ENCODE measurements around the gene HDAC4.

The HDAC4 gene

DNA sequence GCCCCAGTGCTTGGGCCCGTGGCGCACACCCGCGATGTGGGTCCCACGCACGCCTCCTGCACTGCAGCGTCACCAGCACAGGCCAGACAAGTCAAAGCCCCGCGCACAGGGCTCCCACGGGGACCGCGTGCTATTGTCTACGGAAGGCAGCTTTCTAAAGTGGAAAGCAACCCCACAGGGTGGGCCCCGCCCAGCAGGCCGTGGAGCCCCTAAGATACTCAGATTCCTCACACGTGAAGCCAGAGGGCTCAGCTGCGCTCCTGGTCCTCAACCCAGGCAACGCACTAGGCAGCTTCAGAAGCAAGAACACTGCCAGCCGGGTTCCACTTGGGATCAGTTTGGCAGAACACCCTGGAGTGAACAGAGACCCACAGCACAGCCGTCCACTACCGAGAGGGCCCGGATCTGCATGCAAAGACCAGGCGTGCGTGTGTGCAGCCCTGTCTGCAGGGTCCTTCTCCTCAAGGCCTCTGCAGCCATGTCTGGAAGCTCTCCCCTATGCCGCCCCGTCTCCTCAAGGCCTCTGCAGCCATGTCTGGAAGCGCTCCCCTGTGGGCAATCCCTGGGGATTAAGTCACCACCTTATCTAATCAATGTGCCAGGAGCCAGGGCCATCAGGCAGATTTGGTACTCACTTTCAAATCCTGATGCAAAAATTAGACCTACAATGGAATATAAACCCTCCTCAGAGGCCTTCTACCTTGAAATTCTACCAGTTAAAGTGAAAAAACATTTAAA is 231.3 kb downstream of the HDAC4 start:
- no peak for DNase-seq (ENCODE audit: low read depth in 2 of 2)

DNA sequence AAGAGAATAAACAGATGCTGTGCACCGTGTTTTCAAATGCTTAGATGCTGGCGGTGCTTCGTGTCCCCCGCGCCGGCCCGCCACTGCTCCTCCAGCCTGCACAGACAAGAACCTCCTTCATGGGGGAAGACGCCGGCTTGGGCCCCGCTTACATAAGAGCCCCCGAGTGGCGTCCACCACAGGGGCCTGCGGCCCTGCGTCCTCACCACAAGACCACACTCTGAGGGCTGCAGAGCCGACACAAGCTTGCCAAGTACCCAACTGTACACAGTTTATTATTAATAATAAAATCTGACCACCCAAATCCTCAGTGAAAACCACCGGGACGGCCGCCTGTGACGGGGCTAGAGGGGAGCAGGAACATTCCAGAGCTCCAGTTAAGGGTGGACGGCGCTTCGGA is 232.2 kb downstream of the HDAC4 start:
- no peak for DNase-seq (ENCODE audit: low read depth in 2 of 2)

DNA sequence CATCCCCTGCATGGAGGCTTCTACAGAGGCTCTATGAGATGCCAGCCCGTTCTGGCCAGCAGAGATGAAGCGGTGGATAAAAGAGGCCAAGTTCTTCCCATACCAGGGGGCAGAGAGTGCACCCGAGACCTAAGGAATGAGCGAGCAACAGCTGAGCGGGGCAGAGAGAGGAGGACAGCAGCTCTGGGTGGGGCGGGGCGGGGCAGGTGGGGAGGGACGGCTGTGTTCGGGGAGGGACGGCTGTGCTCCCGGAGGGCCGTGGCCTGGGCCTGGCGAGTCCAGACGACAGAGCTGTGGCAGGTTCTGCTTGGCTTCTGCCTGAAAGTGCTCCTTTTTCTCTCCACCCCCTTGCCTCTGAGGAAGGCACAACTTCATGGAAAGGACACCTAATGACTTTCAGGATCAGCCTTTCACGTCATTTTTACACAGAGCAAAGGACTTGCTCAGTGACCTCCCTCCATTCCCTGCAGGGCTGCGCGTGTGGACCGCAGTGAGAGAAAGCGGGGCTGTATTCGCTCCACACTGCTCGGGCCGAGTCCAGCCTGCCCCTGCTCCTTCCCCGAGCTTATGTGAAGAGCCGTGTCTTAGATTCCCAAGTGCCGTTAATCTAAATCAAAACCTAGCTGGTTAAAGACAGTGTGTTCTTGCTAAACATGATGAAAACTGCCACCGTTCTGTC is 232.9 kb downstream of the HDAC4 start:
- DNase-seq (ENCODE audit: low read depth in 2 of 2): no peak

DNA sequence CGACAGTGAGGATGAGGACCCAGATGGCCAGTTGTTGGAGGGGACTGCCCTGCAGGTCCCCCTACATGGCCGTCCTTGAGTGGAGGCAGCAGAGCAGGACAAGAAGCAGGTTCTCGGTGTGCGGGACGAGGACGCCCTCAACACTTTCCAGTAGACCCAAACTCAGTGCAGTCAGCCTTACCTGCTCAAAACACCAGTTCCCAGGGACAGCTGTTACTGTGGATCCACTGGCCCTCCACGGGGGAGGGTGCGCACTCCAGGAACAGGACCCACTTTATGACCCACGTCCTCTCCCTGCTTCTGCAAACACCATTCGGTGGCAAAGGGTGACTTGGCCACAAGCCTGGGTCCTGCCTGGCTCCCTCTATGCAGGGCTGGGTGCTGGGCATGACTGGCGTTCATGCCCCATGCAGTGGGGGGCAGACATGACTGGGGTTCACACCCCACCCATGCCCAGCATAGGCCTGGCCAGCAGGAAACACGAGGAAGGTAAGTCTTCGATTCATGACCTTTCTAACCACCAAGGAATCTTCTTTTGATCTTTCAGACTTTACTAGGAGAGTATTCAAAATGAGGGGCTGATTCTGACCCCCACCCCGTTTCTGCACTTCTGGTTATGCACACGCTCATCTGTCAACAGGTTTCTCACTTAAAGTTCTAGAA is 233.7 kb downstream of the HDAC4 start:
- no peak for DNase-seq (ENCODE audit: low read depth in 2 of 2)

DNA sequence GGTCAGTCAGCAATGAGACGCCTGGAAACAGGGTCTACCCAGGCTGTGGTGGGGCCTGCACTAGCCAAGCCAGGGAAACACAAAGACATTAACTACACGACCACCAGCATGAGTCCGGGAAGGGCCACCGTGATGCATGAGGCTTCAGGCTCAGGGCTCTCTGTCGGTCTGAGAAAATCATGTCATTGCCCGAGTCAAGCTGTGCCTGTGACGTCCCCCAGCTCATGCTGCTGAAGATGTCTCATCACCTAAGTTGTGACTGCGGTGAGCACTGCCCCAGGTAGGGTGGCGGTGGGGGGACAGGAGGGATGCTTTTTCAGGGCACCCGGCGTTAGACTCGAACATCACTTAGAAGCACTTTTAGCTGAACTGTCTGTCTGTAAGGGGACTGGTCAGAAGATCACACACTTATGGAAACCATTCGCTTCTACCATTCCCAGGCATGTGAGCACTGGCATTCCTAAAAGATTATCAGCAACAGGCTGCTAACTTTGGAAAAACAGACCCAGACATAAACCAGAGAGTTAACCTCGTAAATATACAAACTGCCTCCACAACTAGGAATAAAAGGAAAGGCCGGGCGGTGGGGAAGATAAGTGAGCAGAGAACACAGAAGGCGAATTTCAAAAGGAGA is 234.5 kb downstream of the HDAC4 start:
- no peak for DNase-seq (ENCODE audit: low read depth in 2 of 2)

DNA sequence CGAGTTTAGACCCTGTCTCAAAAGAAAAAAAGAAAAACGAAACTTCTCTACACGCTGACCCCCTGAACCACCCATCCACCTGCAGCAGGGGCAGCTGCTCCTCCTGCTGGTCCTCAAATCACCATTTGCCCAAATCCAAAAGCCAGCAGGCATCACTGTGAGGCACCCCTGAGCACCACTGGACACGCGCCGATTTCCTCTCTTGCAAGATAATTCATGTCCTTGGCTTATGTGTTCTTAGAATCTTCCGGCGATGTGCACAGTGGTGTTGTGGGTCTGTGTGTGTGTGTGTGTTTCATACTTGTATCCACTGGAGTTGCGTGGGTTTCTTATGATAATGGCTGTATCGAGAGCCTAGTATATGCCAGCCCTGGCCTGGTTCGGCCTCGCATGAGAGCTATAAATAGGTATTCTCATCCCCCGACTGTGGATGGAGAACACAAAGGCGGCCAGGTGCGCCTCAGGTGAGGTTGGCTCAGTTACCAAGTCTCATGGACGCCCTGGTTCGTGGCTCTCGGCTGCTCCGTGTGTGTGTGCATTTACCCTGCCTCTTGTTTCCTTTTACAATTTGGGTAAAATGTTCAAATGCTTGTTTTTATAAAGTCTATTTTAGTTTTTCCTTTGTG is 235.5 kb downstream of the HDAC4 start:
- DNase-seq (ENCODE audit: low read depth in 2 of 2): no peak

DNA sequence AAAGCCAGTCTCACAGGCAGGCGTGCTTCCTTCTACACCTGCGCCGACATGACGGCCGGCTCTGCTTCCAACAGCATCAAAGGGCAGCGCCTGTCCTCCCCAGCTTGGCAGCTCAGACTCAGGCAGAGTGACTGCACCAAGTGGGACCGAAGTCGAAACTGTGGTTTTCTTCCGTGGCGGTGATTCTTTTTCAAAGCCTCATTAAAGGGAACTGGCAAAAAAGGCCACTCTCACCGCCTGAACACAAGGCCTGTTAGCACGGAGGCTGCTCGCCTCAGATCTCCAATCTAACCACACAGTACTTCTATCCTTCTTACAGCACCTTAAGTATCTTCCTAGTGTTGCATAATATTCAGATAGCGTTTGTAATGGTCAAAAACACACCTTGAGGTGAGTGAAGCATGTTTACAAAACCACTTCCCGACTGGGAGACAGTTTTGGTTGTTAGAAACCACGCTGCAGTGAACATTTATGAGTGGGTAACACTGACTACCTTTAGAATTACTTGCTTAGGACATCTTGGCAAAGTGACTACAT is 236.4 kb downstream of the HDAC4 start:
- no peak for DNase-seq (ENCODE audit: low read depth in 2 of 2)

DNA sequence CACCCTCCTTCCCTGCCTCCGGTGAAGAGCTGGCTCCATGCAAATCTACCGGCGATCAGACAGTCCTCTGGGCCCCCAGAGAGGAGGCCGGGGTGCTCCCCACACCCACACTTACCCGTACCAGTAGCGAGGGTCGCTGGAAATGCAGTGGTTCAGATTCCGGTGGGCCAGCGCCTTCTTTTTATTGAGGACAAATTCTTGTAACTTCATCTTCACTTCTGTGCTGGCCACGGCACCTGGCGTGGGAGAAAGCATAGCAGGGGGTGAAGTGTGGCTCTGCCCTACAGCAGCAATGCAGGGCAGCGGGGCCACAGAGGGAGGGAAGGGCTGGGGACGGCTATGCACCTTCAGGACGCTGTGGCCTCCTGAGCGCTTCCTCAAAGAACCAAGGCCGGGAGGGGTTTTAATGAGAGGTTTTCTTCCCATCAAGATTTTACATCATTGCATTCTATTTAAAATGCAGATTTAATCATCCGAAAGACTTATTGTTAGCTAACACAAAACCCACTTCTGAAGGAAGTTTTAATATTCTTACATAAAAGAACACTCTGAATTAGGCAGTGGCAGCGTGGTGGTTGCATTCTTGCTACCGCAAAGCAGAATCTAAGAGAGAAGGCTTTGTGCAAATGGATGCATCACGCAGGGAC is 237.0 kb downstream of the HDAC4 start:
- DNase-seq (ENCODE audit: low read depth in 2 of 2): no peak

DNA sequence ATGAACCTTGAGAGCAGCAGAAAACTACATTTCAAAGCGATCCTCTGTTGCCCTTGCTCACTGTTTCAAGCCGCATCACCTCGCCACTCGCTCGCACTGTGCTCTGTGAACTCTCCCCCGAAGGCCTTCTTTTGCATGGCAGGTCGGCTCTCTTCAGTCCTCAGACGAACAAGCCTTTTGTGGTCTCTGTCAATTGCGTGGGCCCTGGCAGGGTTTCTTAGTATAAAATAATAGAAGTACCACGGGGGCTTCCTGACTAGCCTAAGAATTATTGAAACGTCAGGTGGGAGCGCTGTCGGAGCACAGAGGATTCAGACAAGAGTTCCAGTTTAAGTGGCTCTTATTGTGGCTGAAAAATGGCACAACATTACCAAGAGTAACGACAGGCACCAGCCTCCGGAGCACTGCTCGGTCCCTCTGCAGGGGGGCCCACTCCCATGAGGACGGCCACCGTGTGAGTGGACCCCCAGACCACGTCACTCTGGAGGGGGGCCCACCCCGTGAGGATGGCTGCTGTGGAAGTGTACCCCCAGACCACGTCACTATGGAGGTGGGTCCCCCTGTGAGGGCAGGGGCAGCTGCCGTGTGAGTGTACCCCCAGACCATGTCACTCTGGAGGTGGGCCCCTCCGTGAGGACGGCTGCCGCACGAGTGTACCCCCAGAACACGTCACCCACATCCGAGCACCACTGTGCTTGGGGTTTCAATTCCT is 237.7 kb downstream of the HDAC4 start:
- DNase-seq (ENCODE audit: low read depth in 2 of 2): no peak

DNA sequence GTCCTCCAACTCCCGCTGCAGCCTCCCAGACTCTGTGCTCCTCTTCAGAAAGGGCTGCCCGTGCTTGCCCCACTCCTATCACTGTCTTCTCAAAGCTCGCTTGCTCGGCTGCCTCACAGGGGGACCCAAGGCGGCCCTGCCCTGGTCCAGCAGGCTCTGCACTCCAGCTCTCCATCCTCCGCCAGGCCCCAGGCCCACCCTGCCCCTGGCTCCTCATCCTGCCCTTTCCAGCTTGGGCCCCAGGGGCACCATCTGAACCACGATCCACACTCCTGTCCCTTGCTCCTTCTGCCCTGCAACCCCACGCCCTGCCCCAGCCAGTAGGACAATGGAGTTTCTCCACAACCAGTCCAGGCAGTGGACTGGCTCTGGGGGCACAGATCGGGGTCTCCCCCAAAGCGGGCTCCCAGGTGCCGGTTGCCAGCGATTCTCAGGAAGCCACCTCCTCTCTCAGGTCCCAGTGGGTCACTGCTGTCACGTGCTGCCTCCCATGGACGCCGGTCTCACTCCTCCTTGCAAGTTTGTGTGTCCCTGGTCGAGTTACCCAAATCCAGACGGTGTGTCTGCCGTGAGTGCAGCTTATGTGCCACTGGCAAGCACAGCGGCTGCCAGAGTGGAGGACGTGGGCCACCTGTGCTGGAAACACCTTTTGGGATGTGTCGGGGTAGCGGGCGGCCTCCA is 238.5 kb downstream of the HDAC4 start:
- no peak for DNase-seq (ENCODE audit: low read depth in 2 of 2)

DNA sequence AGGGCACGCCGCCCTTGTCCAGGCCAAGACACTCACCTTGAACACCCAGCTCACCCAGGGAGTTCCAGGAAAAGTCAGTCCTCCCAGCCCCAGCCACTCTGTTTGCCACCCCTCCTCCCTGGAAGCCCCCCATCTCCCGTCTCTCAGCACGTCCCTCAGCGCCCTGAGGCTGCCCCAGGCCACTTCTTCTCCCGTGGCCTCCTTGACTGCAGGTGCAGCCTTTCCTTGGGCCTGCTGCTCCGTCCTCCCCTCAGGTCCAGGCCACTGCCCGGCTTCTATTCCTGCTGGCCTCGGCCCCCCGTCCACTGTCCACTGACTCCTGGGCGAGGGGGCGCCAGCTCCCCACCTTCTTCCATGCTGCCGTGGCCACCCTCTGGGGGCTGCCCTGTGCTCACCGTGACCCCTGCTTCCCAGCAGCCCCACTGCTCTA is 239.1 kb downstream of the HDAC4 start:
- DNase-seq (ENCODE audit: low read depth in 2 of 2): no peak

DNA sequence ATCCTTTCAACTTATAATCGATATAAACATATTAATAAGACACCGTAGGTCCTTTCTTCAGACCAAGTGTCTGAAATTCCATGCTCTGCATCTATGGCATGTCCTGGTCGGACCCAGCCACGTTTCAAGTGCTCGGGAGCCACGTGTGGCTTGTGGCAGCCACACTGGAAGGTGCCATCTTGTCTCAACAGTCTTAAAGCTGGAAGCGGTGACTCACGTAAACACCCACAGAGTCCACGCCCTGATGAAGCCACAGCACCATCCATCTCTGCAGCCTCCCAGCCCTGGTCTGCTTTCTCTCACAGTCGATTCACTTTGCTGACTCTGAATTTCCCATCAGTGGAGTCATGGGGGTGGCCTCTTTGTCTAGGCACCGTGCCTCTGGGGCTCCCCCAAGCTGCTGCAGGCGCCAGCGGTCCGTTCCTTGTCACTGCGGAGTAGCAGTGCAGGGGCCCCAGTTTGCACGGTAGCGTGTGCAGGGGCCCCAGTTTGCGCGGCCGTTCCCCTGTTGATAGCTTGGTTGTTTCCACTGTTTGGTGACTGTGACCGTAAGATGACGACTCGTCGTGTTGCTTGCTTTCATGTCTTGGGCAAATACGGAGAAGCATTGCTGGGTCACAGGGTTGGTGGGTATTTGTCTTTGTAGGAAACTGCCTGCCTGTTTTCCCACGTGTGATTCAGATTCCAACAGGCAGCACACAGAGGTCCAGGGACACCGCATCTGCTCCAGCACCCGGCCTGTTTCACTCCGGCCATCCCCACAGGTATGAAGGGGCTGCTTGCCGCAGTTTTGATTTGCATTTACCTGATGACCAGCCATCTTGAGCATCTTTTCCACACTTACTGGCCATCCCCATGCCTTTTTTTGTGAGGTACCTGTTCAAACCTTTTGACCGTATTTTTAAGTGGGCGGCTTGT is 240.3 kb downstream of the HDAC4 start:
- no peak for DNase-seq (ENCODE audit: low read depth in 2 of 2)

DNA sequence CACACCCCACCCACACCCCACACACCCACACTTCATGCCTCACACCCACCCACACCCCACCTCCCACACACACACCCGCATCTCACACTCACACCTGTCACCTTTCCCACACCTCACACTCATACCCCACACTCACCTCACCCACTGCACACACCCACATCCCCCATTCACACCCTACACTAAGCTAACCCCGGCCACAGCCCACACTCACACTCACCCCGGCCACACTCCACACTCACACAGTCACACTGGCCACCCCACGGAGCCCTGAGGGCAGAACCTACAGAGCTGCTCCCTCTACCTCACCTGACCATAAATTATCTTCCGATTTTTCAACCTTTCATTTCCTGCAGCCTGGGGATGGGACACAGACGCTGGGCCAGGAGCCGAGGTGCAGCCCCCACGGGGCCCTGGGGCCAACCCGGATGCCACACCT is 241.3 kb downstream of the HDAC4 start:
- no peak for DNase-seq (ENCODE audit: low read depth in 2 of 2)

DNA sequence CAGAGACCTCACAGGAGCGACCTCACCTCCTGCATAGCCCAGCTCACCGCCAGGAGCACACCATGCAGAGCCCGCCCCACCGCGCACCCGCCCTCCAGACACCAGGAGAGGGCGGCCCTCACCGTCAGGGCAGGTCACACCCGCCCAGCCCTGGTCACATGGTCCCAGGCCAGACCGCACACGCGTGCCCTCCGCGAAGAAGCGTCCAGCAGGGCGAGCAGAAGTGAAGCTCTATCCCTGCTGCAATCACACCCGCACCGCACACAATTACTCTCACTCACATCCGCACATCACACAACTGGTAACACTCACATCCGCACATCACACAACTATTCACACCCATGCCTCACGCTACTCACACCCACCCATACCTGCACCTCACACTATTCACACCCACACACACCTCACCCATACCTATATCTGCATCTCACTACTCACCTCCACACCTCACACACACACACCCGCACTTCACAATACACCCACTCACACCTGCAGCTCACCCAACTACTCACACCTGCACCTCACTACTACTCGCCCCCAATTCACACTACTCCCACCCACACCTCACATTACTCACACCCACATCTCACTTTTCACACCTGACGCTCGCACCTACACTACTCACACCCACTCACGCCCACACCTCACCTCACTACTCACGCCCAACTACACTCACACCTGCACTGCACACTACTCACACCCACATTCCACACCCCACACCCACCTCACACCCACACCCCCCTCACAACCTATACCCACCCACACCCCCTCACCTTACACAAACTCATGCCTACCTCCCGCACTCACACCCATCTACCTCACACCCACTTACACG is 242.0 kb downstream of the HDAC4 start:
- no peak for DNase-seq (ENCODE audit: low read depth in 2 of 2)

DNA sequence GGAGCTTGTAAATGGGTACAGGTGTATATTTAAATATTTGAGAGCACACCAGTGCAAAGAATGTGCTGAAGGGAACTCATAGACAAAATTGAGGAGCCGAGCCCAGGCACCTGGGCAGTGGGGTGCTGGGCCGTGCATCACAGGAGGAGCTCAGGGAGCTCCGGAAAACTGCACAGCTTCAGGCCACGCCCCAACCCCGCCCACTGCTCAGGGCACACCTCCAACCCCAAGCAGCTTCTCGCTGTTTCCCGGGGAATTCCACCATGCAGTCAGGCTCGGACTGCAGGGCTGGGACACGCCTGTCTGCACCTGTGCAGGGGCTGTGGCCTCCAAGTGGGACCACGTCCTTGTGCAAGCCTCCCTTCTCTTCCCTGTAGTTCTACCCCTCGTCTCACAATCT is 243.0 kb downstream of the HDAC4 start:
- DNase-seq (ENCODE audit: low read depth in 2 of 2): no peak

DNA sequence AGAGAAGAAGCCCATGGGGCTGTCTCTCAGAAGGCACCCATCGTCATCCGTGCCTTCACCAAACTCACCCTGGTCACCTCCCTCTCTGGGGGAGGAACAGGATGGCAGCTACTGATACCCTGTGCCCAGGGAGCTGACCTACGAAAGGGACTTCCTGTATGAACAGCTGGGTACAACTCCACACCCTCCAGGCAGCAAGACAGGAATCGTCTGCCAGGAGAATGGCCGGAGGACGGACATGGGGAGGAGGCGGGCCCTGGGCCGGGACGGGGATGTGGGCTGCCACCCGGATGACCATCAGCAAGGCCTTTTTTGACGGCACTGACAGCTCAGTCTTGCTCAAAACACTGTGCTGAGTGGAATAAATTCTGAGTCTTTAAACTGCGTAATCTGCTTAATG is 243.6 kb downstream of the HDAC4 start:
- no peak for DNase-seq (ENCODE audit: low read depth in 2 of 2)

DNA sequence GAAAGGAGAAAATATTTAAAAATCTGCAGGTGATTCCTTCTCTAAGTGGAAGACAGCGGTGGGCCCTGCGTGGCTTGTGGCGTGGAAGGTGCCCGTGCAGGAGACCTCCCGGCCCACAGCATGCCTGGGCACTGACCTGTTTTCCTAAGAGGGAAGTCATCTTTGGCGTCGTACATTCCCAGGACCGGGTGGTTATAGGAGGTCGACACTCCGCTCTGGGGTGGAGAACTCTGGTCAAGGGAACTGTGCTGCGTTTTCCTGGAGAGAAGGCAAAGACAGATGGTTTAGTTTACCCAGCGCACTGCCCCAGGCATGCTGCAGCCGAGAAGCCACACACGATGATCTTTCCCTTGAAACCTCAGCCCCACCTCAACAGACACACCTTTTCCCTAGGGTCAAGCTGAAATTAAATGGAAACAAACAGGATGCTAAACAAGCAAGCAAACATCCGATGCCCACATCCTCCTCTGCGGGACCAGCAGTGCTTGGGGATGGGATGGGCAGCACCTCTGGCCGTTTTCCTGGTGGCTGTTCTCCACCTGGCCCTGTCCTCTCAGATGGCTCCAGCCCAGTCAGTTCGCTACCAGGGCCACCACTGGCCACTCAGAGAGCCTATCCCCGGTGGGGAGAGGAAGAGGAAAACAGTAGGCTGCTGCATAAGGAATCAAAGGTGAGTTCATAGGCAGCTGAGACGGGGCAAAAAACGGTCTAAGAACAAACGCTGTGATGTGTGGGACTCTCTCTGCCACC is 244.1 kb downstream of the HDAC4 start:
- DNase-seq (ENCODE audit: low read depth in 2 of 2): no peak

Measured in fibroblast of skin of left quadriceps (primary cell).